Upper lobe of left lung (tissue), 4 donors: ENCODE results near the gene TRAPPC1.

Experiments used
- EP300 ChIP-seq, 4 donors: sonication (generic); formaldehyde crosslinking; IDR thresholded peaks; one replicate each; pipeline ENCODE4 v1.5.1; 2017; ENCODE audit warnings: antibody characterized with exemption in 4 of 4, control low read depth in 2 of 4
- POLR2A ChIP-seq, 4 donors: fragments of 450-650 bp; IDR thresholded peaks; one replicate each; pipeline ENCODE4 v1.5.1; 2016 to 2017; ENCODE audit warnings: antibody characterized with exemption in 4 of 4, mild to moderate bottlenecking in 2 of 4

- no peak for TF ChIP-seq POLR2A (IDR thresholded peaks at IDR 0.05)
- TF ChIP-seq EP300 (IDR thresholded peaks at IDR 0.05): no peak
Measured at GRCh38 chr17:7971651-7972050, 39.9 kb upstream of the TRAPPC1 start.
